Measurements from ENCODE around the gene WDFY2. TPM values are rescaled to one million over a fixed set of nuclear protein-coding genes. Genes with fewer than 3 reads are reported as not detected.

WDFY2 gene
- total RNA-seq, 1 experiment from 2014 or later = 26.4 TPM

DNA sequence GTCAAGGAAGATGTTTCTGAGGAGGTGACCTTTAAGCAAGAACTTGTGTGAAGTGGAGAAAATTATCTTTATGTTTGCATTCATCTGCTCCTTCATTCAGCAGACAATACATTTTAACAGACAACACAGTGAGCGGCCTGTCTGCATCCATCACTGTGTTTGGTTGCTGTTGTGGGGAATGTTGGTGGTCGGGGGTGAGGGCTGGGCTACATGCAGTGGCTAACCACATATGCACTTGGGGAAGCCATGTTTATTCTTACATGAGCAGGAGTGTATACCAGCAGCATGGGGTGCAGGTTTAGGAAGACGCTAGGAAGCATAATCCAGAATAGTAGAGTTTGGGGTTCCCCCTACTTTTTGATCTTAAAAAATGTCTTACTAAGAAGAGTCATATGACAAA is 153.3 kb downstream of the WDFY2 start:
- Histone ChIP-seq H3K27me3 (ENCODE audit: insufficient read depth, low read length) (no peaks in the 10 kb centered on the region), H3K4me1 (ENCODE audit: insufficient read depth, low read length) (no peaks in the 10 kb centered on the region), H3K4ac (ENCODE audit: low read depth, low read length) (no peak overlapping the region), H4K91ac (ENCODE audit: insufficient read length, low read depth, low read length) (no peak overlapping the region), H2AFZ (ENCODE audit: low read length) (no peak overlapping the region), H2BK5ac (ENCODE audit: insufficient read length, low read length) (no peak overlapping the region), H3K4me2 (ENCODE audit: insufficient read depth, insufficient read length, low read length) (no peak overlapping the region), H2BK15ac (ENCODE audit: low read depth, low read length) (no peak overlapping the region), H2AK5ac (ENCODE audit: insufficient read length, low read length) (no peak overlapping the region), H3K79me2 (ENCODE audit: insufficient read depth, low read length) (no peaks in the 10 kb centered on the region), H3K18ac (ENCODE audit: insufficient read length, low read depth, low read length) (no peak overlapping the region), H3K9ac (ENCODE audit: extremely low read depth, insufficient read length, low read length) (no peak overlapping the region), H3K23ac (ENCODE audit: insufficient read length, low read depth, low read length) (no peak overlapping the region), H4K8ac (replicated peaks; ENCODE audit: insufficient read length, low read depth, low read length) (no peak overlapping the region), H4K20me1 (ENCODE audit: control insufficient read depth, insufficient read depth, insufficient read length) (peaks cover 5% of the 10 kb centered on the region), H2BK12ac (ENCODE audit: insufficient read length, low read depth, low read length) (no peak overlapping the region), H3K79me1 (ENCODE audit: insufficient read depth, low read depth, low read length, poor library complexity, severe bottlenecking) (no peaks in the 10 kb centered on the region), H2BK20ac (ENCODE audit: low read depth, low read length, poor library complexity, severe bottlenecking) (no peak overlapping the region), H4K5ac (ENCODE audit: insufficient read length, low read depth, low read length) (no peak overlapping the region), H3K27ac (ENCODE audit: insufficient read length, low read depth, low read length) (no peak overlapping the region), H3K9me3 (ENCODE audit: control insufficient read depth, low read depth, low read length) (no peaks in the 10 kb centered on the region), H3T11ph (ENCODE audit: low read length) (no peak overlapping the region), H3K56ac (ENCODE audit: insufficient read length, low read depth, low read length) (no peak overlapping the region), H2BK120ac (ENCODE audit: low read depth, low read length, poor library complexity, severe bottlenecking) (no peak overlapping the region), H3K14ac (ENCODE audit: insufficient read depth, low read length) (no peak overlapping the region), H3K23me2 (ENCODE audit: insufficient read length, low read depth, low read length, poor library complexity, severe bottlenecking) (no peaks in the 10 kb centered on the region)
- Mint-ChIP-seq H3K9me3 (no peaks in the 10 kb centered on the region), H3K27me3 (ENCODE audit: low read depth) (no peaks in the 10 kb centered on the region), H3K4me3 (no peak overlapping the region), H3K36me3 (ENCODE audit: insufficient read depth in 1 of 3, low read depth in 3 of 3) (peaks cover 7 to 39% (median 36%) of the 10 kb centered on the region in 3 experiments; a peak in 6 of 7 replicates), H3K4me1 (peaks cover 6 to 7% of the 10 kb centered on the region in 2 experiments), H3K27ac (0 out of 7 replicates have a peak overlapping the region, but pooled peaks of 1 of the 3 experiments have one; percentile 27)
- TF ChIP-seq, protein P1, sequence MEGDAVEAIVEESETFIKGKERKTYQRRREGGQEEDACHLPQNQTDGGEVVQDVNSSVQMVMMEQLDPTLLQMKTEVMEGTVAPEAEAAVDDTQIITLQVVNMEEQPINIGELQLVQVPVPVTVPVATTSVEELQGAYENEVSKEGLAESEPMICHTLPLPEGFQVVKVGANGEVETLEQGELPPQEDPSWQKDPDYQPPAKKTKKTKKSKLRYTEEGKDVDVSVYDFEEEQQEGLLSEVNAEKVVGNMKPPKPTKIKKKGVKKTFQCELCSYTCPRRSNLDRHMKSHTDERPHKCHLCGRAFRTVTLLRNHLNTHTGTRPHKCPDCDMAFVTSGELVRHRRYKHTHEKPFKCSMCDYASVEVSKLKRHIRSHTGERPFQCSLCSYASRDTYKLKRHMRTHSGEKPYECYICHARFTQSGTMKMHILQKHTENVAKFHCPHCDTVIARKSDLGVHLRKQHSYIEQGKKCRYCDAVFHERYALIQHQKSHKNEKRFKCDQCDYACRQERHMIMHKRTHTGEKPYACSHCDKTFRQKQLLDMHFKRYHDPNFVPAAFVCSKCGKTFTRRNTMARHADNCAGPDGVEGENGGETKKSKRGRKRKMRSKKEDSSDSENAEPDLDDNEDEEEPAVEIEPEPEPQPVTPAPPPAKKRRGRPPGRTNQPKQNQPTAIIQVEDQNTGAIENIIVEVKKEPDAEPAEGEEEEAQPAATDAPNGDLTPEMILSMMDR (conservative IDR thresholded peaks at IDR 0.05) = no peak
- no peak for DNase-seq
- no CpG with 5 or more reads among the region's 3 CpGs for WGBS (ENCODE audit: extremely low coverage, insufficient read length, low lambda C conversion rate)
